Neural cell (in vitro differentiated cells): ENCODE results near the gene DBH. TPM values are rescaled to one million over a fixed set of nuclear protein-coding genes. Genes with fewer than 3 reads are reported as not detected.

Source experiments
- H2AFZ ChIP-seq: fragments of 200-600, 300-800 bp; sonication (generic), shearing (Covaris generic); 2 replicates; pipeline ENCODE4 v1.6.0; 2014; ENCODE audit warnings: low read depth, mild to moderate bottlenecking, antibody characterized with exemption, low read length, moderate library complexity
- H3F3A ChIP-seq: fragments of 200-600 bp; shearing (Covaris generic); 2 replicates; pipeline ENCODE4 v1.6.1; 2016; ENCODE audit warnings: mild to moderate bottlenecking, moderate library complexity, mixed read lengths, antibody characterized with exemption, low read length; ENCODE audit not compliant: insufficient read depth, poor library complexity, severe bottlenecking
- H3K27ac ChIP-seq: fragments of 200-600, 300-800 bp; sonication (generic), shearing (Covaris generic); 2 replicates; pipeline ENCODE4 v1.5.1; 2014; ENCODE audit warnings: mild to moderate bottlenecking, low read length, moderate library complexity
- H3K27me3 ChIP-seq: fragments of 300-800, 200-600 bp; sonication (generic), shearing (Covaris generic); 2 replicates; pipeline ENCODE4 v1.6.0; 2014; ENCODE audit warnings: mild to moderate bottlenecking, low read depth, low read length, moderate library complexity; ENCODE audit not compliant: insufficient read depth
- H3K36me3 ChIP-seq: fragments of 300-800, 200-600 bp; sonication (generic), shearing (Covaris generic); 2 replicates; pipeline ENCODE4 v1.5.1; 2014; ENCODE audit warnings: mild to moderate bottlenecking, antibody characterized with exemption, low read length, moderate library complexity; ENCODE audit not compliant: insufficient read depth
- H3K4me2 ChIP-seq: fragments of 300-800, 200-600 bp; sonication (generic), shearing (Covaris generic); 2 replicates; pipeline ENCODE4 v1.6.0; 2014; ENCODE audit warnings: mild to moderate bottlenecking, low read length
- H3K4me3 ChIP-seq: fragments of 300-800, 200-600 bp; sonication (generic), shearing (Covaris generic); 2 replicates; pipeline ENCODE4 v1.5.1; 2014; ENCODE audit warnings: mild to moderate bottlenecking, low read length, moderate library complexity
- H3K79me2 ChIP-seq: fragments of 200-600 bp; shearing (Covaris generic); replicated peaks from 2 replicates; pipeline ENCODE4 v1.6.0; 2014; ENCODE audit warnings: mild to moderate bottlenecking, low read length, moderate library complexity; ENCODE audit not compliant: insufficient read depth
- H3K9ac ChIP-seq: fragments of 300-800, 200-600 bp; sonication (generic), shearing (Covaris generic); 2 replicates; pipeline ENCODE4 v1.6.1; 2016; ENCODE audit warnings: mild to moderate bottlenecking, low read length, mixed read lengths
- H3K9me2 ChIP-seq: fragments of 200-600 bp; shearing (Covaris generic); 2 replicates; pipeline ENCODE4 v1.6.1; 2016; ENCODE audit warnings: mild to moderate bottlenecking, low read length, mixed read lengths; ENCODE audit not compliant: insufficient read depth
- H3K9me3 ChIP-seq: fragments of 200-600, 300-800 bp; sonication (generic), shearing (Covaris generic); 2 replicates; pipeline ENCODE4 v1.6.1; 2016; ENCODE audit warnings: mild to moderate bottlenecking, mixed run types, low read length, moderate library complexity, mixed read lengths
- H4K20me1 ChIP-seq: fragments of 200-600 bp; shearing (Covaris generic); 2 replicates; pipeline ENCODE4 v1.6.1; 2016; ENCODE audit warnings: mild to moderate bottlenecking, mixed run types; ENCODE audit not compliant: insufficient read depth
- CTCF ChIP-seq: fragments of 450-650 bp; IDR thresholded peaks from 2 replicates; pipeline ENCODE4 v1.5.1; 2014; ENCODE audit warnings: antibody characterized with exemption, mild to moderate bottlenecking, moderate library complexity; ENCODE audit not compliant: poor library complexity, severe bottlenecking
- EP300 ChIP-seq: fragments of 450-650 bp; conservative IDR thresholded peaks from 2 replicates; pipeline ENCODE4 v1.6.1; 2014; ENCODE audit warnings: antibody characterized with exemption, mild to moderate bottlenecking, moderate library complexity; ENCODE audit not compliant: poor library complexity, severe bottlenecking
- EZH2 ChIP-seq: fragments of 200-600, 300-800 bp; shearing (Covaris generic), sonication (generic); IDR thresholded peaks from 2 replicates; pipeline ENCODE4 v1.6.1; 2014; ENCODE audit warnings: antibody characterized with exemption, low read length, borderline replicate concordance, mild to moderate bottlenecking; ENCODE audit not compliant: insufficient read depth, poor library complexity, severe bottlenecking
- MXI1 ChIP-seq: fragments of 450-650 bp; conservative IDR thresholded peaks from 2 replicates; pipeline ENCODE4 v1.6.1; 2014; ENCODE audit warnings: antibody characterized with exemption, mild to moderate bottlenecking; ENCODE audit not compliant: poor library complexity, severe bottlenecking
- POLR2AphosphoS5 ChIP-seq: IDR thresholded peaks from 2 replicates; pipeline ENCODE4 v1.6.1; 2012
- RAD21 ChIP-seq: fragments of 450-650 bp; conservative IDR thresholded peaks from 2 replicates; pipeline ENCODE4 v1.6.1; 2014; ENCODE audit warnings: antibody characterized with exemption, mild to moderate bottlenecking, moderate library complexity
- REST ChIP-seq: IDR thresholded peaks from 2 replicates; pipeline ENCODE4 v1.6.1; 2012; ENCODE audit warnings: borderline replicate concordance
- SMC3 ChIP-seq: fragments of 450-650 bp; conservative IDR thresholded peaks from 2 replicates; pipeline ENCODE4 v1.6.1; 2014; ENCODE audit warnings: antibody characterized with exemption, mild to moderate bottlenecking, moderate library complexity; ENCODE audit not compliant: poor library complexity
- TAF1 ChIP-seq: IDR thresholded peaks from 2 replicates; pipeline ENCODE4 v1.6.1; 2012; ENCODE audit warnings: low read depth
- polyA plus RNA-seq: library from polyadenylated mRNA; depleted of rRNA; stranded (reverse); fragments of >200 nt; gene quantifications from 2 replicates; pipeline ENCODE4 v1.2.3, GENCODE V29; 2014

Gene DBH
- polyA plus RNA-seq, 1 donor from 2014 or later = not detected

- TF ChIP-seq RAD21 = no peak
- no peak for TF ChIP-seq EP300
- TF ChIP-seq MXI1 = no peak
- no peak for TF ChIP-seq POLR2AphosphoS5
- no peak for TF ChIP-seq SMC3
- TF ChIP-seq EZH2 = no peak
- TF ChIP-seq REST = no peak
- TF ChIP-seq CTCF = no peak
- no peak for TF ChIP-seq TAF1
- Histone ChIP-seq H3K9me2 (no peaks in the 10 kb centered on the region), H3K36me3 (no peaks in the 10 kb centered on the region), H2AFZ (no peak overlapping the region), H3F3A (no peaks in the 10 kb centered on the region), H3K27me3 (peaks cover 31% of the 10 kb centered on the region), H3K9me3 (no peaks in the 10 kb centered on the region), H3K79me2 (no peaks in the 10 kb centered on the region), H3K4me3 (no peak overlapping the region), H3K27ac (no peak overlapping the region), H4K20me1 (no peaks in the 10 kb centered on the region), H3K9ac (no peak overlapping the region), H3K4me2 (no peak overlapping the region)
Observed at GRCh38 chr9:133613432-133613831, 22.7 kb upstream of the DBH start.

DNA sequence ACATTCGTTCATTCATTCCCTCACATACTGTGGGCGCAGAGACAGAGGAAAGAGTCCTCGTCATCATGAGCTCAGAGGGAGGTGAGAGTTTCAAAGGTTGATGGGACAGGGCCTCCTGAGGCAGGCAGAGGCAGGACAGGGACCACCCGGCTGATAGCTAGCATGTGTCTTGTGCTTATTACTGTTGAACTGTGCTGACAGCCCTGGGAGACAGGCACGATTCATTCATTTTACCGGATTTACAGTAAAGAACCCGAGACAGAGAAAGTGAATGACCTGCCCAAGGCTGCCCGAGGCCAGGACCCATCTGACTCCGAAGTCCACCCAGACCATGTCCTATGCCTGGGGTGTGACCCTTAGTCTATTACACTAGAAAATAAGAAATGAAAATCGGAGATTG, 22.1 kb upstream of the DBH start:
- no peak for TF ChIP-seq RAD21
- H3K9me3 ChIP-seq = no peaks in the 10 kb centered on the region
- no peaks in the 10 kb centered on the region for H3K36me3 ChIP-seq
- peaks cover 26% of the 10 kb centered on the region for H3K27me3 ChIP-seq
- no peak overlapping the region for H3K4me2 ChIP-seq
- no peaks in the 10 kb centered on the region for H3F3A ChIP-seq
- H3K9ac ChIP-seq = peak overlapping the region; percentile 2
- no peaks in the 10 kb centered on the region for H3K79me2 ChIP-seq
- H3K4me3 ChIP-seq = peak overlapping the region; percentile 21
- no peak overlapping the region for H3K27ac ChIP-seq
- no peak overlapping the region for H2AFZ ChIP-seq
- H3K9me2 ChIP-seq = no peaks in the 10 kb centered on the region
- no peaks in the 10 kb centered on the region for H4K20me1 ChIP-seq

- TF ChIP-seq CTCF = no peak
- no peak for TF ChIP-seq MXI1
- TF ChIP-seq EZH2 = no peak
- no peak for TF ChIP-seq SMC3
- no peak for TF ChIP-seq POLR2AphosphoS5
- no peak for TF ChIP-seq REST
- TF ChIP-seq TAF1 = no peak
- no peak for TF ChIP-seq RAD21
- no peak for TF ChIP-seq EP300
- no peak overlapping the region for H3K27ac ChIP-seq
- peak overlapping the region; percentile 2 for H3K9ac ChIP-seq
- H3K9me2 ChIP-seq = no peaks in the 10 kb centered on the region
- H3K36me3 ChIP-seq = no peaks in the 10 kb centered on the region
- H3K9me3 ChIP-seq = no peaks in the 10 kb centered on the region
- no peak overlapping the region for H2AFZ ChIP-seq
- peak overlapping the region; percentile 21 for H3K4me3 ChIP-seq
- no peaks in the 10 kb centered on the region for H3F3A ChIP-seq
- no peak overlapping the region for H3K4me2 ChIP-seq
- H3K79me2 ChIP-seq = no peaks in the 10 kb centered on the region
- H4K20me1 ChIP-seq = no peaks in the 10 kb centered on the region
- peaks cover 22% of the 10 kb centered on the region for H3K27me3 ChIP-seq
Observed at GRCh38 chr9:133614678-133615077, 21.5 kb upstream of the DBH start.
